ENCODE measurements around the gene IL37. TPM values are rescaled to one million over a fixed set of nuclear protein-coding genes. Genes with fewer than 3 reads are reported as not detected.

The IL37 gene
- total and polyA plus RNA-seq, 8 donors = 0.55 TPM; not detected in 7

Other genes starting within 250 kb of the IL37 start
- gene NT5DC4, start 190.1 kb upstream of the IL37 start, total RNA-seq = not detected
- not detected for gene NT5DC4, start 190.1 kb upstream of the IL37 start, polyA plus RNA-seq
- 1 to 10 TPM; 1.2 to 4.4 (median 2.0) TPM for gene CKAP2L, start 146.6 kb upstream of the IL37 start, total RNA-seq
- 1 to 10 TPM; 1.1 TPM for gene CKAP2L, start 146.6 kb upstream of the IL37 start, polyA plus RNA-seq
- gene IL1A, start 126.7 kb upstream of the IL37 start, total RNA-seq = not detected
- 1 to 10 TPM in 1 of 3 donors, under 1 TPM in 1, not detected in 1; 0.44 to 2.5 TPM for gene IL1A, start 126.7 kb upstream of the IL37 start, polyA plus RNA-seq
- 10 to 100 TPM in 2 of 5 donors, 1 to 10 TPM in 3; 1.2 to 25.4 (median 7.6) TPM for gene IL1B, start 74.4 kb upstream of the IL37 start, total RNA-seq
- 10 to 100 TPM in 2 of 3 donors, 1 to 10 TPM in 1; 4.6 to 64.9 (median 38.2) TPM for gene IL1B, start 74.4 kb upstream of the IL37 start, polyA plus RNA-seq
- not detected for gene IL36G, start 66.8 kb downstream of the IL37 start, total RNA-seq
- 1 to 10 TPM in 1 of 3 donors, not detected in 2; 1.1 TPM for gene IL36G, start 66.8 kb downstream of the IL37 start, polyA plus RNA-seq
- not detected for gene IL36A, start 94.3 kb downstream of the IL37 start, total RNA-seq
- 1 to 10 TPM in 1 of 3 donors, not detected in 2; 9.7 TPM for gene IL36A, start 94.3 kb downstream of the IL37 start, polyA plus RNA-seq
- not detected for gene IL36B, start 141.7 kb downstream of the IL37 start, total RNA-seq
- gene IL36B, start 141.7 kb downstream of the IL37 start, polyA plus RNA-seq = not detected
- not detected for gene IL36RN, start 148.0 kb downstream of the IL37 start, total RNA-seq
- 1 to 10 TPM in 1 of 3 donors, not detected in 2; 1.8 TPM for gene IL36RN, start 148.0 kb downstream of the IL37 start, polyA plus RNA-seq
- gene IL1F10, start 156.8 kb downstream of the IL37 start, total RNA-seq = not detected
- not detected for gene IL1F10, start 156.8 kb downstream of the IL37 start, polyA plus RNA-seq
- 10 to 100 TPM in 2 of 5 donors, under 1 TPM in 1, not detected in 2; 0.87 to 29.3 (median 16.9) TPM for gene IL1RN, start 216.4 kb downstream of the IL37 start, total RNA-seq
- gene IL1RN, start 216.4 kb downstream of the IL37 start, polyA plus RNA-seq = 100 to 1,000 TPM in 1 of 3 donors, 10 to 100 TPM in 2; 27.6 to 220 (median 40.9) TPM